HCT116 (cell line): Measurements from ENCODE around the gene TBC1D21. TPM values are rescaled to one million over a fixed set of nuclear protein-coding genes. Genes with fewer than 3 reads are reported as not detected.

Experiments used
- ATAC-seq: fragments of 200-7000 bp; cut with Tn5 transposase; 2 replicates; pipeline ENCODE4 v1.9.1; 2020; ENCODE audit warnings: mild to moderate bottlenecking, moderate library complexity
- BruUV-seq: library from RNA; stranded (reverse); fragments of 400-500 nt; replicated peaks from 2 replicates; lab custom pipeline; 2021; lab: Mats Ljungman, UMichigan
- CTCF ChIA-PET: fragments of 300-600 bp; sonication (Branson Sonifier 250); formaldehyde crosslinking; loops from one replicate; lab custom pipeline; 2021; ENCODE audit warnings: antibody characterized with exemption; lab: Charles Lee
- POLR2A ChIA-PET: fragments of 300-600, 350-600 bp; sonication (Branson Sonifier 250); formaldehyde crosslinking; loops from one replicate; lab custom pipeline; 2021; ENCODE audit warnings: antibody characterized with exemption; lab: Charles Lee
- RAD21 ChIA-PET, 2 experiments: fragments of 300-600 bp; sonication (Branson Sonifier 250); formaldehyde crosslinking; loops; one replicate each; lab custom pipeline; 2023; ENCODE audit warnings: low total read pairs in 2 of 2; ENCODE audit not compliant: uncharacterized antibody in 2 of 2, unreplicated experiment in 2 of 2, low non-redundant PET in 1 of 2; lab: Charles Lee
- DNase-seq: peaks from one replicate; pipeline ENCODE4 v3.0.0-alpha.2; 2010; ENCODE audit warnings: low read depth, low spot score
- H2AFZ ChIP-seq: fragments of 200-600 bp; shearing (Covaris generic), sonication (generic); 2 replicates; pipeline ENCODE4 v1.6.1; 2017; ENCODE audit warnings: low read depth, mixed run types, mixed read lengths, antibody characterized with exemption, low read length; ENCODE audit not compliant: poor library complexity, severe bottlenecking
- H3K27ac ChIP-seq: 2 replicates; pipeline ENCODE4 v1.5.1; 2012; ENCODE audit warnings: low read depth, low read length
- H3K27me3 ChIP-seq: fragments of 200-600 bp; sonication (generic); 2 replicates; pipeline ENCODE4 v1.6.1; 2016; ENCODE audit warnings: mixed run types, low read length, mixed read lengths; ENCODE audit not compliant: insufficient read depth
- H3K36me3 ChIP-seq, 2 experiments: fragments of 200-500 bp in 1 of 2; fragments of 200-600 bp in 1 of 2; sonication (Bioruptor generic) in 1 of 2; sonication (generic) in 1 of 2; 2 replicates each; pipeline versions ENCODE4 v1.5.1 to v1.6.1; 2014 to 2016; ENCODE audit warnings: low read length in 2 of 2, inconsistent platforms in 1 of 2, mixed read lengths in 1 of 2, mixed run types in 1 of 2; ENCODE audit not compliant: insufficient read depth in 2 of 2, control insufficient read depth in 1 of 2
- H3K4me1 ChIP-seq, 2 experiments: fragments of 200-600 bp in 1 of 2; sonication (generic) in 1 of 2; 2 replicates each; pipeline versions ENCODE4 v1.5.1 to v1.6.1; 2012 to 2017; ENCODE audit warnings: low read length in 2 of 2, inconsistent platforms in 1 of 2, mild to moderate bottlenecking in 1 of 2, mixed read lengths in 1 of 2, mixed run types in 1 of 2, moderate library complexity in 1 of 2; ENCODE audit not compliant: insufficient read depth in 2 of 2, control insufficient read depth in 1 of 2
- H3K4me2 ChIP-seq: fragments of 200-600 bp; sonication (generic); 2 replicates; pipeline ENCODE4 v1.6.1; 2017; ENCODE audit warnings: mixed run types, low read length, mixed read lengths
- H3K4me3 ChIP-seq, 2 experiments: fragments of 200-600 bp in 1 of 2; sonication (generic) in 1 of 2; replicated peaks in 1 of 2; 2 replicates each; pipeline ENCODE4 v1.5.1; 2011 to 2016; ENCODE audit warnings: low read length in 2 of 2, control low read depth in 1 of 2, low read depth in 1 of 2, mild to moderate bottlenecking in 1 of 2, mixed read lengths in 1 of 2, mixed run types in 1 of 2
- H3K79me2 ChIP-seq: fragments of 200-600 bp; sonication (generic); 2 replicates; pipeline ENCODE4 v1.6.1; 2017; ENCODE audit warnings: mild to moderate bottlenecking, mixed run types, low read length, moderate library complexity, mixed read lengths; ENCODE audit not compliant: insufficient read depth
- H3K9ac ChIP-seq: fragments of 200-600 bp; sonication (generic); 2 replicates; pipeline ENCODE4 v1.6.1; 2016; ENCODE audit warnings: low read length, mixed read lengths
- H3K9me2 ChIP-seq: fragments of 200-600 bp; sonication (generic), shearing (Covaris generic); 2 replicates; pipeline ENCODE4 v1.6.1; 2017; ENCODE audit warnings: mixed run types, mild to moderate bottlenecking, moderate library complexity; ENCODE audit not compliant: insufficient read depth
- H3K9me3 ChIP-seq, 2 experiments: fragments of 200-500 bp in 1 of 2; fragments of 200-600 bp in 1 of 2; sonication (Bioruptor generic) in 1 of 2; sonication (generic) in 1 of 2; 2 replicates each; pipeline ENCODE4 v1.6.1; 2014 to 2017; ENCODE audit warnings: low read length in 2 of 2, mixed read lengths in 2 of 2, inconsistent platforms in 1 of 2, low read depth in 1 of 2, mild to moderate bottlenecking in 1 of 2, mixed run types in 1 of 2, moderate library complexity in 1 of 2; ENCODE audit not compliant: control insufficient read depth in 1 of 2, insufficient read depth in 1 of 2
- H4K20me1 ChIP-seq: fragments of 200-600 bp; sonication (generic), shearing (Covaris generic); 2 replicates; pipeline ENCODE4 v1.6.1; 2017; ENCODE audit warnings: mixed run types, mild to moderate bottlenecking, moderate library complexity; ENCODE audit not compliant: insufficient read depth
- CBX3 ChIP-seq: IDR thresholded peaks from 2 replicates; pipeline ENCODE4 v1.6.1; 2012; ENCODE audit warnings: low read depth
- EGR1 ChIP-seq: IDR thresholded peaks from 2 replicates; pipeline ENCODE4 v1.6.1; 2012; ENCODE audit warnings: low read depth
- EZH2 ChIP-seq: fragments of 200-600 bp; sonication (generic); IDR thresholded peaks from 2 replicates; pipeline ENCODE4 v1.6.1; 2017; ENCODE audit warnings: antibody characterized with exemption, mixed run types
- FOSL1 ChIP-seq: IDR thresholded peaks from 2 replicates; pipeline ENCODE4 v1.6.1; 2012; ENCODE audit warnings: low read depth
- MAX ChIP-seq: IDR thresholded peaks from 2 replicates; pipeline ENCODE4 v1.6.1; 2012
- POLR2A ChIP-seq: IDR thresholded peaks from 2 replicates; pipeline ENCODE4 v1.7.0; 2011; ENCODE audit warnings: borderline replicate concordance; ENCODE audit not compliant: insufficient read depth, insufficient read length; ENCODE audit errors: extremely low read depth
- POLR2AphosphoS5 ChIP-seq: IDR thresholded peaks from 2 replicates; pipeline ENCODE4 v1.6.1; 2011; ENCODE audit warnings: mild to moderate bottlenecking, low read depth, low read length, moderate library complexity
- RAD21 ChIP-seq: IDR thresholded peaks from 2 replicates; pipeline ENCODE4 v1.6.1; 2012; ENCODE audit warnings: low read depth, mild to moderate bottlenecking
- REST ChIP-seq: IDR thresholded peaks from 2 replicates; pipeline ENCODE4 v1.6.1; 2012; ENCODE audit warnings: low read depth
- SIN3A ChIP-seq: IDR thresholded peaks from 2 replicates; pipeline ENCODE4 v1.6.1; 2012; ENCODE audit warnings: low read depth
- SP1 ChIP-seq: IDR thresholded peaks from 2 replicates; pipeline ENCODE4 v1.6.1; 2012; ENCODE audit warnings: low read depth
- SRF ChIP-seq: IDR thresholded peaks from 2 replicates; pipeline ENCODE4 v1.6.1; 2012; ENCODE audit warnings: low read depth
- YY1 ChIP-seq: IDR thresholded peaks from 2 replicates; pipeline ENCODE4 v1.6.1; 2011; ENCODE audit warnings: low read length, low read depth, moderate library complexity, mild to moderate bottlenecking; ENCODE audit not compliant: insufficient replicate concordance; ENCODE audit errors: extremely low read depth
- ZFX ChIP-seq: fragments of 450-650 bp; IDR thresholded peaks from 2 replicates; pipeline ENCODE4 v1.6.1; 2017
- intact Hi-C: fragments of 100-400 bp; cut with micrococcal nuclease; formaldehyde crosslinking; loops from 2 replicates; pipeline ENCODE4 v1.10.0; 2022
- total RNA-seq: library from RNA; stranded (reverse); gene quantifications from one replicate; pipeline ENCODE4 v1.2.1, GENCODE V29; 2021; ENCODE audit not compliant: unreplicated experiment

TBC1D21 gene
- total RNA-seq, 1 experiment from 2014 or later = not detected

GRCh38 chr15:73914145-73914544, 40.8 kb downstream of the TBC1D21 start (continued):
- TF ChIP-seq REST (no peak), YY1 (no peak), POLR2A (no peak), EGR1 (no peak), ZFX (no peak)

GRCh38 chr15:73915082-73915481, 41.7 kb downstream of the TBC1D21 start:
- CTCF ChIA-PET = interaction anchor here (1.5 kb wide), 1 partner anchor 13 kb away, joined by 4 read pairs; no protein-coding TSS in a partner anchor
- Histone ChIP-seq H3K27ac (no peak overlapping the region), H3K4me3 (no peak overlapping the region), H3K4me2 (no peak overlapping the region), H3K36me3 (peaks cover 0 to 3% of the 10 kb centered on the region in 2 experiments; a peak in 1 of 4 replicates), H3K79me2 (no peaks in the 10 kb centered on the region), H3K9me2 (no peaks in the 10 kb centered on the region), H3K9me3 (no peaks in the 10 kb centered on the region), H3K4me1 (no peaks in the 10 kb centered on the region), H4K20me1 (no peaks in the 10 kb centered on the region), H3K9ac (no peak overlapping the region), H3K27me3 (no peaks in the 10 kb centered on the region), H2AFZ (no peak overlapping the region)
- POLR2A ChIA-PET = no interaction called here
- RAD21 ChIA-PET = no interaction called here
- ATAC-seq (no peak), DNase-seq (no peak)
- BruUV-seq = no TSS peak
- no peak for TF ChIP-seq SIN3A
- no peak for TF ChIP-seq SRF
- TF ChIP-seq CBX3 = no peak
- TF ChIP-seq EZH2 = no peak
- no peak for TF ChIP-seq ZFX
- TF ChIP-seq RAD21 = no peak
- TF ChIP-seq SP1 = no peak
- no peak for TF ChIP-seq REST
- no peak for TF ChIP-seq POLR2AphosphoS5
- TF ChIP-seq EGR1 = no peak
- no peak for TF ChIP-seq MAX
- no peak for TF ChIP-seq FOSL1
- intact Hi-C loops = no loop called here
